Measurements from ENCODE around the gene RXRG. TPM values are rescaled to one million over a fixed set of nuclear protein-coding genes. Genes with fewer than 3 reads are reported as not detected.

RXRG gene
- total RNA-seq, 1 donor, result not detected

- DNase-seq (ENCODE audit: low read depth), result no peak
- TF ChIP-seq CTCF (IDR thresholded peaks at IDR 0.05; ENCODE audit: insufficient read depth, low read depth, low read length), result no peak
- H3K4me3 ChIP-seq (ENCODE audit: low read depth, low read length), result no peak overlapping the region
Observed at GRCh38 chr1:165416876-165417275, 28.1 kb downstream of the RXRG start.

- H3K4me3 ChIP-seq (ENCODE audit: low read depth, low read length), result no peak overlapping the region
- no peak for DNase-seq (ENCODE audit: low read depth)
- TF ChIP-seq CTCF (IDR thresholded peaks at IDR 0.05; ENCODE audit: insufficient read depth, low read depth, low read length), result no peak
Observed at GRCh38 chr1:165415068-165415467, 29.9 kb downstream of the RXRG start.

- no peak for TF ChIP-seq CTCF (IDR thresholded peaks at IDR 0.05; ENCODE audit: insufficient read depth, low read depth, low read length)
- DNase-seq (ENCODE audit: low read depth), result no peak
- no peak overlapping the region for H3K4me3 ChIP-seq (ENCODE audit: low read depth, low read length)
Observed at GRCh38 chr1:165414620-165415019, 30.3 kb downstream of the RXRG start.

GRCh38 chr1:165411396-165411795 lies 33.5 kb downstream of the RXRG start:
- H3K4me3 ChIP-seq (ENCODE audit: low read depth, low read length), result no peak overlapping the region
- no peak for DNase-seq (ENCODE audit: low read depth)
- no peak for TF ChIP-seq CTCF (IDR thresholded peaks at IDR 0.05; ENCODE audit: insufficient read depth, low read depth, low read length)

GRCh38 chr1:165409657-165410358 lies 35.1 kb downstream of the RXRG start:
- H3K4me3 ChIP-seq (ENCODE audit: low read depth, low read length), result no peak overlapping the region
- TF ChIP-seq CTCF (IDR thresholded peaks at IDR 0.05; ENCODE audit: insufficient read depth, low read depth, low read length), result no peak
- no peak for DNase-seq (ENCODE audit: low read depth)

GRCh38 chr1:165408518-165408917 lies 36.4 kb downstream of the RXRG start:
- peak; percentile 33 for DNase-seq (ENCODE audit: low read depth)
- no peak overlapping the region for H3K4me3 ChIP-seq (ENCODE audit: low read depth, low read length)
- TF ChIP-seq CTCF (IDR thresholded peaks at IDR 0.05; ENCODE audit: insufficient read depth, low read depth, low read length), result peak; percentile 39

- H3K4me3 ChIP-seq (ENCODE audit: low read depth, low read length), result no peak overlapping the region
- no peak for TF ChIP-seq CTCF (IDR thresholded peaks at IDR 0.05; ENCODE audit: insufficient read depth, low read depth, low read length)
- no peak for DNase-seq (ENCODE audit: low read depth)
Observed at GRCh38 chr1:165407398-165407797, 37.5 kb downstream of the RXRG start.
